A673 (cell line): Measurements from ENCODE around the gene CCDC186. TPM values are rescaled to one million over a fixed set of nuclear protein-coding genes. Genes with fewer than 3 reads are reported as not detected.
A peak's percentile ranks its signal among the peaks of the same experiment; 100 is the strongest.

Source experiments
- BruUV-seq: library from RNA; stranded (reverse); fragments of 400-500 nt; replicated peaks from 2 replicates; lab custom pipeline; 2021; lab: Mats Ljungman, UMichigan
- CTCF ChIA-PET: fragments of 300-600 bp; sonication (Branson Sonifier 250); formaldehyde crosslinking; loops from one replicate; lab custom pipeline; 2022; ENCODE audit warnings: antibody characterized with exemption; lab: Charles Lee
- POLR2A ChIA-PET: fragments of 300-600 bp; sonication (Branson Sonifier 250); formaldehyde crosslinking; loops from one replicate; lab custom pipeline; 2022; ENCODE audit warnings: antibody characterized with exemption; ENCODE audit not compliant: low non-redundant PET; lab: Charles Lee
- DNase-seq: peaks from one replicate; pipeline ENCODE4 v3.0.0-alpha.2; 2015; ENCODE audit warnings: low spot score
- H3K27ac ChIP-seq: fragments of 200-600 bp; sonication (generic); 2 replicates; pipeline ENCODE4 v1.5.1; 2016; ENCODE audit warnings: mixed run types, low read depth, mild to moderate bottlenecking, mixed read lengths, antibody characterized with exemption, low read length; ENCODE audit not compliant: poor library complexity, severe bottlenecking
- H3K27me3 ChIP-seq: fragments of 200-600 bp; sonication (generic); replicated peaks from 2 replicates; pipeline ENCODE4 v1.6.1; 2017; ENCODE audit warnings: mixed run types, low read depth, mild to moderate bottlenecking, mixed read lengths, antibody characterized with exemption, low read length; ENCODE audit not compliant: insufficient read depth, poor library complexity
- H3K36me3 ChIP-seq: fragments of 200-600 bp; sonication (generic); 2 replicates; pipeline ENCODE4 v1.6.1; 2016; ENCODE audit warnings: mixed run types, mild to moderate bottlenecking, mixed read lengths, antibody characterized with exemption, low read length; ENCODE audit not compliant: insufficient read depth, poor library complexity, severe bottlenecking
- H3K4me1 ChIP-seq: fragments of 200-600 bp; sonication (generic); 2 replicates; pipeline ENCODE4 v1.6.1; 2017; ENCODE audit warnings: mixed run types, mild to moderate bottlenecking, mixed read lengths, antibody characterized with exemption, low read length; ENCODE audit not compliant: insufficient read depth, poor library complexity, severe bottlenecking
- H3K4me3 ChIP-seq: fragments of 200-600 bp; sonication (generic); 2 replicates; pipeline ENCODE4 v1.5.1; 2016; ENCODE audit warnings: low read depth, mixed run types, mild to moderate bottlenecking, mixed read lengths, low read length; ENCODE audit not compliant: poor library complexity, severe bottlenecking
- H3K9me3 ChIP-seq: fragments of 200-600 bp; sonication (generic); 2 replicates; pipeline ENCODE4 v1.6.1; 2016; ENCODE audit warnings: mixed run types, low read depth, mild to moderate bottlenecking, mixed read lengths, antibody characterized with exemption, low read length; ENCODE audit not compliant: poor library complexity, severe bottlenecking
- EZH2 ChIP-seq: fragments of 200-600 bp; sonication (generic); IDR thresholded peaks from 2 replicates; pipeline ENCODE4 v1.6.1; 2017; ENCODE audit warnings: borderline replicate concordance, low read depth, mild to moderate bottlenecking, mixed read lengths, antibody characterized with exemption, low read length; ENCODE audit not compliant: poor library complexity, severe bottlenecking
- intact Hi-C: fragments of 100-400 bp; cut with micrococcal nuclease; formaldehyde crosslinking; loops from one replicate; pipeline ENCODE4 v1.10.0; 2022; ENCODE audit not compliant: unreplicated experiment
- total RNA-seq: library from RNA; stranded (reverse); gene quantifications from 2 replicates; pipeline ENCODE4 v1.2.3, GENCODE V29; 2021
- TF ChIP-seq, protein P1 (sequence below): fragments of 300-800, 200-600 bp; sonication (generic); conservative IDR thresholded peaks from 2 replicates; pipeline ENCODE4 v1.5.1; 2017; ENCODE audit warnings: low read depth, mild to moderate bottlenecking, antibody characterized with exemption, low read length, moderate library complexity, mixed read lengths

Gene CCDC186
- total RNA-seq, 1 experiment from 2014 or later = 10.9 TPM

DNA sequence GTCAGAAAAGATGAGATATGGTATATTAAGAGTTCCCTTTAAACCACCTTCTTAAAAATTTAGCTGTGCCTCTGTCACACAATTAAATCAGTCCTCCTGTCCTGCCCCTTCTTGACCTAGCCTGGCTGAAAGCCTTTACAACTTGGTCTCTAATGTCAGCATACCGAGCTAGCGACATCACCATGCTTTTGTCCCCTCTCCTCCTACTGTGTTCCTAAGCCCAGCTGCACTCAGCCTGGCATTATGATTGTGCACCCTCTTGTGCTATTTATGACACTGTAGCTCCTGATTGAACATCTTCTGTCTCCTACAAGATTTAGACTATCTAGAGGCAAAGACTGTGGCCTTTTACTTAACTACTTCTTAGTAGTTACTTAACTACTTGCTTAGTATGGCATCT lies 34.3 kb upstream of the CCDC186 start:
- POLR2A ChIA-PET = no interaction called here
- CTCF ChIA-PET = interaction anchor here (0.7 kb wide), 2 partner anchors 39 to 504 kb away, joined by 3 to 8 read pairs; no protein-coding TSS in a partner anchor
- no peaks in the 10 kb centered on the region for H3K36me3 ChIP-seq

DNA sequence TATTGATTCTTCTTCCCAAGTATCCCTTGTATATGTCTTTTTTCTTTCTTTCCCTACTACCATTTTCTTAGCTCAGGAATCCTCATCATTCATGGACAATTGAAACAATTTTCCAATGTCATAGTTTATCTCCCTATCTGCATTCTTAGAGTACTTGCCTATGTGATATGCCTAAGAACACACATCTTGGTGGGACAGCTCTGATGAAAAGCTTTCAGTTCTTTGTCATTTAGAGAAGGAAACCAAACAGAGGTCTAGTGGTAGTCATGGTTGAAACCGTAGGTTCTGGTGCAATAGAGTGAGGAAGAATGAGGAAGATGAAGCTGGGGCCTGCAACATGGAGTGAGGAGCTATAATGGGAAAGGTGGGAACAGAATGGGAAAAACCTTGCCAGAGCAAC lies 33.3 kb upstream of the CCDC186 start:
- no peaks in the 10 kb centered on the region for H3K4me1 ChIP-seq
- no peak overlapping the region for H3K4me3 ChIP-seq
- intact Hi-C loops = no loop called here
- no peaks in the 10 kb centered on the region for H3K36me3 ChIP-seq
- TF ChIP-seq, protein P1, sequence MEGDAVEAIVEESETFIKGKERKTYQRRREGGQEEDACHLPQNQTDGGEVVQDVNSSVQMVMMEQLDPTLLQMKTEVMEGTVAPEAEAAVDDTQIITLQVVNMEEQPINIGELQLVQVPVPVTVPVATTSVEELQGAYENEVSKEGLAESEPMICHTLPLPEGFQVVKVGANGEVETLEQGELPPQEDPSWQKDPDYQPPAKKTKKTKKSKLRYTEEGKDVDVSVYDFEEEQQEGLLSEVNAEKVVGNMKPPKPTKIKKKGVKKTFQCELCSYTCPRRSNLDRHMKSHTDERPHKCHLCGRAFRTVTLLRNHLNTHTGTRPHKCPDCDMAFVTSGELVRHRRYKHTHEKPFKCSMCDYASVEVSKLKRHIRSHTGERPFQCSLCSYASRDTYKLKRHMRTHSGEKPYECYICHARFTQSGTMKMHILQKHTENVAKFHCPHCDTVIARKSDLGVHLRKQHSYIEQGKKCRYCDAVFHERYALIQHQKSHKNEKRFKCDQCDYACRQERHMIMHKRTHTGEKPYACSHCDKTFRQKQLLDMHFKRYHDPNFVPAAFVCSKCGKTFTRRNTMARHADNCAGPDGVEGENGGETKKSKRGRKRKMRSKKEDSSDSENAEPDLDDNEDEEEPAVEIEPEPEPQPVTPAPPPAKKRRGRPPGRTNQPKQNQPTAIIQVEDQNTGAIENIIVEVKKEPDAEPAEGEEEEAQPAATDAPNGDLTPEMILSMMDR = no peak
- TF ChIP-seq EZH2 = no peak
- peaks cover 55% of the 10 kb centered on the region for H3K27me3 ChIP-seq
- no peak for DNase-seq
- H3K9me3 ChIP-seq = no peaks in the 10 kb centered on the region
- H3K27ac ChIP-seq = no peak overlapping the region
- ChIA-PET CTCF (no interaction called here), POLR2A (no interaction called here)
- no TSS peak for BruUV-seq

More for the DNA sequence above, 34.3 kb upstream of the CCDC186 start:
- Histone ChIP-seq H3K4me1 (no peaks in the 10 kb centered on the region), H3K4me3 (no peak overlapping the region), H3K9me3 (no peaks in the 10 kb centered on the region), H3K27ac (no peak overlapping the region), H3K27me3 (peaks cover 64% of the 10 kb centered on the region)
- no TSS peak for BruUV-seq
- intact Hi-C loops = no loop called here
- TF ChIP-seq, protein P1 = no peak
- TF ChIP-seq EZH2 = no peak
- DNase-seq = peak; percentile 7

DNA sequence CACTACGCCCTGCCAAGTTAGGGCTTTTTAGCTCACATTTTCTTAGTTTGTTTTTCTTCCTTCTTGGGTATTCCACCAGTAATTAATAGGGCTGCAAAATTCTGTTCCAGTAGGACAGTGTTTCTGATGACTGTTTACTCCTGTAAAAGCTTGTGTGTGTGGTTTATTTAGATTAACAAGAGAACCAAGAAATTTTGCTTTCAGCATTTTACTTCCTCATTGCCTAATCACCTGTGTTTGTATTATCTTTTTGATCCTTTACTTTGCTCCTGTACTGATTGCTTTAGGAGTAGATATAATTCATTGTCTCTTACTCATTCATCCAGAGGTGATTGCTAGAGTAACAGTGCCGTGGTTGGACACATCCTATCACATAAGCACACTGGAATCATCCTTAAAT lies 32.9 kb upstream of the CCDC186 start:
- no peak for DNase-seq
- H3K36me3 ChIP-seq = no peaks in the 10 kb centered on the region
- peaks cover 50% of the 10 kb centered on the region for H3K27me3 ChIP-seq
- H3K4me1 ChIP-seq = no peaks in the 10 kb centered on the region
- no peak overlapping the region for H3K4me3 ChIP-seq
- ChIA-PET CTCF (no interaction called here), POLR2A (no interaction called here)
- BruUV-seq = no TSS peak
- H3K27ac ChIP-seq = no peak overlapping the region
- H3K9me3 ChIP-seq = no peaks in the 10 kb centered on the region
- intact Hi-C loops = no loop called here
- TF ChIP-seq EZH2 = no peak
- TF ChIP-seq, protein P1 = no peak
